KMS-11 (cell line): ENCODE data around the gene OTUD7B.

Experiments used
- H2AFZ ChIP-seq: fragments of 200-600 bp; sonication (generic); 2 replicates; pipeline ENCODE4 v1.6.1; 2016; ENCODE audit warnings: antibody characterized with exemption, mixed run types, low read depth
- H3K27ac ChIP-seq: fragments of 200-600 bp; sonication (generic); 2 replicates; pipeline ENCODE4 v1.6.1; 2016; ENCODE audit warnings: mild to moderate bottlenecking, mixed run types
- H3K27me3 ChIP-seq: fragments of 200-600 bp; sonication (generic); 2 replicates; pipeline ENCODE4 v1.6.1; 2017; ENCODE audit warnings: mild to moderate bottlenecking, low read depth, mixed run types, moderate library complexity; ENCODE audit not compliant: insufficient read depth
- H3K36me3 ChIP-seq: fragments of 200-600 bp; sonication (generic); 2 replicates; pipeline ENCODE4 v1.6.1; 2017; ENCODE audit warnings: mild to moderate bottlenecking, mixed run types; ENCODE audit not compliant: insufficient read depth
- H3K4me1 ChIP-seq: fragments of 200-600 bp; sonication (generic); 2 replicates; pipeline ENCODE4 v1.6.1; 2016; ENCODE audit warnings: mild to moderate bottlenecking, low read depth, mixed run types; ENCODE audit not compliant: poor library complexity, severe bottlenecking
- H3K4me2 ChIP-seq: fragments of 200-600 bp; sonication (generic); 2 replicates; pipeline ENCODE4 v1.7.0; 2016; ENCODE audit warnings: mild to moderate bottlenecking, mixed run types
- H3K4me3 ChIP-seq: fragments of 200-600 bp; sonication (generic); IDR thresholded peaks from 2 replicates; pipeline ENCODE4 v1.6.1; 2017; ENCODE audit warnings: low read depth, low read length, mixed read lengths; ENCODE audit not compliant: insufficient read depth
- H3K79me2 ChIP-seq: fragments of 200-600 bp; sonication (generic); 2 replicates; pipeline ENCODE4 v1.6.1; 2016; ENCODE audit warnings: low read depth, mixed run types; ENCODE audit not compliant: insufficient read depth
- H3K9ac ChIP-seq: fragments of 200-600 bp; sonication (generic); 2 replicates; pipeline ENCODE4 v1.6.1; 2016; ENCODE audit warnings: mild to moderate bottlenecking, mixed run types
- H4K20me1 ChIP-seq: fragments of 200-600 bp; sonication (generic); 2 replicates; pipeline ENCODE4 v1.6.1; 2016; ENCODE audit warnings: mild to moderate bottlenecking, mixed run types; ENCODE audit not compliant: insufficient read depth
- CTCF ChIP-seq: fragments of 200-600 bp; sonication (generic); conservative IDR thresholded peaks from 2 replicates; pipeline ENCODE4 v1.6.1; 2017; ENCODE audit warnings: low read depth, mild to moderate bottlenecking, antibody characterized with exemption, low read length, moderate library complexity, mixed read lengths

OTUD7B gene

GRCh38 chr1:150018165-150018564 lies 7.6 kb upstream of the OTUD7B start:
- Histone ChIP-seq H3K4me2 (no peak overlapping the region), H3K4me3 (no peak overlapping the region), H3K4me1 (no peaks in the 10 kb centered on the region), H3K27ac (no peak overlapping the region), H3K27me3 (no peaks in the 10 kb centered on the region), H3K36me3 (no peaks in the 10 kb centered on the region), H3K79me2 (no peaks in the 10 kb centered on the region), H2AFZ (no peak overlapping the region), H3K9ac (no peak overlapping the region), H4K20me1 (no peaks in the 10 kb centered on the region)
- no peak for TF ChIP-seq CTCF

DNA sequence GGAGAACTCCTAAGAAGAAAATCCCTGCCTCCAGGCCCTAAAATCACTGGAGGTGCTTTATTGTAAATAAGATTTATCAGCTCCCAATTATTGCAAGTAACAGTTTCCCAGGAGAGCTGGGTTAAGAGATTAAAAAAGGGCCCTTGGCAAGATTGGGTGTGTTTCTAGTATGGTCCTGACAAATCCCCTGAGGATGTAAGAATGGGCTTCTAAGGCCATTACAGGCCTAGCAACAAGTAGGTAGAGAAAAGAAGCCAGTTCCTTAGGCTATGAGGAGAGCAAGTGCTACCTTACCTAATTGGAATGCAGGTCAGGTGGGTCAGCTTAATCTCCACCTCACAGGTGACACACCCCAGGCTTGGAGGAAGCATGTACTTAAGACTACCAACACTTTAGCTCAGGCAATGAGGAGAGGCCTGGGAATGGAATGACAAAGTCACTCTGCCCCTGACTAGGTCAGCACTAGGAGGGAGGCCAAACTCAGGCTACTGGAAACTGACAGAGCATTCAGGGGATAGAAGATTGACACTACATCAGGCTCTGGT lies 6.8 kb upstream of the OTUD7B start:
- Histone ChIP-seq H3K4me2 (no peak overlapping the region), H3K4me1 (no peaks in the 10 kb centered on the region), H2AFZ (no peak overlapping the region)

DNA sequence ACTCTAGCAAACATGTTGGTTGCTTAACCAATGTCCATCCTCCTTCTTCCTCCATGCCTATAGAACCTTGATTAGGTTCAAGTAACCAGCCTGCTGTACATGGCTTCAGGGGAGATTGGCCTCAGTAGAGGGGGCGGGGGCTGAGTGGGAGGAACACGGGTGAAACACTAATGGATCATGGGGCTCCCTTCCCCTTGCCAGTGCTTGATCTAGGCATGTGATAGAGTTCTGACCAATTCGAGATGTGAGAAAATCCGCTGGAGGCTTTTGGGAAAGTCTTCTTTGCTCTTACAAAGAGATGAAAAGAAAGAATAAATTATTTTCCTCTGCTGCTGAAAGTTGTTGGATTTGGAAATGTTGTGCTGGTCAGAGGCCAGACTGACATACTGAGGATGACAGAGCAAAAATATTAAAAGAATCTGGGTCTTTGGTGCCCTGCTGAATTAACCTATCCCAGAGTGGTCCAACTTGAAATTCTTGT lies 5.2 kb upstream of the OTUD7B start:
- Histone ChIP-seq H3K4me2 (no peak overlapping the region), H3K79me2 (no peaks in the 10 kb centered on the region), H3K27ac (no peak overlapping the region), H3K27me3 (no peaks in the 10 kb centered on the region), H3K9ac (no peak overlapping the region), H2AFZ (no peak overlapping the region), H3K4me1 (peaks cover 11% of the 10 kb centered on the region), H3K4me3 (no peak overlapping the region), H3K36me3 (no peaks in the 10 kb centered on the region), H4K20me1 (no peaks in the 10 kb centered on the region)
- no peak for TF ChIP-seq CTCF

More for the DNA sequence above, 6.8 kb upstream of the OTUD7B start:
- Histone ChIP-seq H3K27me3 (no peaks in the 10 kb centered on the region), H4K20me1 (no peaks in the 10 kb centered on the region), H3K27ac (no peak overlapping the region), H3K4me3 (no peak overlapping the region), H3K9ac (no peak overlapping the region), H3K79me2 (no peaks in the 10 kb centered on the region), H3K36me3 (no peaks in the 10 kb centered on the region)
- no peak for TF ChIP-seq CTCF

DNA sequence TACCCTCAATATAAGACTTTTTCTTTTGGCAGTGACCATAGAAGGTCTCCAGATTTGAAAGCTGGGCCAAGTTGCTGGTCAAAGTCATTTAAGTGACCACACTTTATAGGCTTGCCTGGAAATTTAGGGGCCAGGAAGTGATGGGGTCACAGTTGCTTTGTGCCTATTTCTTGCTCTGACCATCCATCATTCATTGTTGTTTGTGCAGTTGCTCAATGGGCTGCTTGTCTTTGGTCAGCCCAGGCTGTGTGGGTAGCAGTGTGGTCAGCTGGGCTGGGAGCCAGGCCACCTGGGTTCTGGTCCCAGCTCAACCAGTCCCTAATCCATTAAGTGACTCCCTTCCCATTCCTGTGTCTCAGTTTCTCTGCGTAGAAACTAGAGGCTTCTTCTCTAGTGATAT lies 2.1 kb upstream of the OTUD7B start:
- H3K27me3 ChIP-seq: no peaks in the 10 kb centered on the region

More for the DNA sequence above, 2.1 kb upstream of the OTUD7B start:
- H3K4me1 ChIP-seq: peaks cover 26% of the 10 kb centered on the region
- H3K4me2 ChIP-seq: no peak overlapping the region
- H4K20me1 ChIP-seq: 0 out of 2 replicates have a peak, but pooled peaks cover 3% of the 10 kb centered on the region
- peaks cover 25% of the 10 kb centered on the region for H3K79me2 ChIP-seq
- H3K9ac ChIP-seq: no peak overlapping the region
- no peaks in the 10 kb centered on the region for H3K36me3 ChIP-seq
- no peak overlapping the region for H2AFZ ChIP-seq
- H3K27ac ChIP-seq: no peak overlapping the region
- H3K4me3 ChIP-seq: no peak overlapping the region
- no peak for TF ChIP-seq CTCF
